GM12878 (cell line): Measurements from ENCODE around the gene GFRA3. TPM values are rescaled to one million over a fixed set of nuclear protein-coding genes. Genes with fewer than 3 reads are reported as not detected.
A peak's percentile ranks its signal among the peaks of the same experiment; 100 is the strongest.

ENCODE experiments used
- ATAC-seq: fragments of 200-7000 bp; cut with Tn5 transposase; 3 replicates; pipeline ENCODE4 v1.9.1; 2020; ENCODE audit warnings: mild to moderate bottlenecking, moderate library complexity
- BruUV-seq: library from RNA; stranded (reverse); fragments of 400-500 nt; replicated peaks from 2 replicates; lab custom pipeline; 2021; lab: Mats Ljungman, UMichigan
- CTCF ChIA-PET: fragments of 300-600 bp; sonication (Branson Sonifier 250); formaldehyde crosslinking; extraction: SDS; loops from one replicate; lab custom pipeline; 2021; ENCODE audit warnings: inconsistent platforms; lab: Yijun Ruan, JAX
- POLR2A ChIA-PET: fragments of 350-600 bp; formaldehyde crosslinking; extraction: SDS; loops from one replicate; lab custom pipeline; 2021; ENCODE audit warnings: inconsistent platforms; lab: Charles Lee
- RAD21 ChIA-PET: fragments of 300-600 bp; sonication (Branson Sonifier 250); formaldehyde crosslinking; loops from one replicate; lab custom pipeline; 2023; ENCODE audit warnings: antibody characterized with exemption; ENCODE audit not compliant: unreplicated experiment; lab: Charles Lee
- SMC1A ChIA-PET: fragments of 300-600 bp; sonication (Branson Sonifier 250); formaldehyde crosslinking; loops from one replicate; lab custom pipeline; 2023; ENCODE audit not compliant: unreplicated experiment, uncharacterized antibody; lab: Charles Lee
- DNase-seq: peaks from one replicate; pipeline ENCODE4 v3.0.0-alpha.2; 2011; ENCODE audit warnings: low read depth, low spot score
- FAIRE-seq: peaks from 3 replicates; lab custom pipeline; 2011; peaks lifted over from hg19 to GRCh38; lab: Jason Lieb, UNC
- H2AFZ ChIP-seq: 2 replicates; pipeline ENCODE4 v1.6.0; 2011; ENCODE audit warnings: low read depth, low read length, control low read depth; ENCODE audit not compliant: control insufficient read depth
- H3K27ac ChIP-seq: 2 replicates; pipeline ENCODE4 v1.5.1; 2011; ENCODE audit warnings: control low read depth; ENCODE audit not compliant: control insufficient read depth, insufficient read depth
- H3K27me3 ChIP-seq, 2 experiments: replicated peaks in 1 of 2; 2 replicates each; pipeline versions ENCODE4 v1.6.0 to v1.6.1; 2011; ENCODE audit warnings: low read length in 1 of 2; ENCODE audit not compliant: control insufficient read depth in 2 of 2, insufficient read depth in 2 of 2
- H3K36me3 ChIP-seq, 2 experiments: 2 replicates each; pipeline ENCODE4 v1.5.1; 2011; ENCODE audit warnings: low read length in 1 of 2; ENCODE audit not compliant: control insufficient read depth in 2 of 2, insufficient read depth in 2 of 2
- H3K4me1 ChIP-seq: 2 replicates; pipeline ENCODE4 v1.6.1; 2011; ENCODE audit warnings: mild to moderate bottlenecking, low read length, moderate library complexity, mixed read lengths; ENCODE audit not compliant: control insufficient read depth, insufficient read depth
- H3K4me2 ChIP-seq: 2 replicates; pipeline ENCODE4 v1.6.0; 2011; ENCODE audit warnings: control low read depth; ENCODE audit not compliant: control insufficient read depth, insufficient read depth
- H3K4me3 ChIP-seq: fragments of 200-600 bp; sonication (generic); 2 replicates; pipeline ENCODE4 v1.5.1; 2016
- H3K79me2 ChIP-seq: 2 replicates; pipeline ENCODE4 v1.6.0; 2011; ENCODE audit warnings: low read length; ENCODE audit not compliant: control insufficient read depth, insufficient read depth
- H3K9ac ChIP-seq: 2 replicates; pipeline ENCODE4 v1.8.0; 2011; ENCODE audit warnings: low read length, control low read depth, mixed read lengths; ENCODE audit not compliant: control insufficient read depth, insufficient read depth
- H3K9me3 ChIP-seq: replicated peaks from 3 replicates; pipeline ENCODE4 v1.5.1; 2011; ENCODE audit warnings: mild to moderate bottlenecking, low read length; ENCODE audit not compliant: control insufficient read depth, insufficient read depth
- H4K20me1 ChIP-seq: 2 replicates; pipeline ENCODE4 v1.6.0; 2011; ENCODE audit not compliant: control insufficient read depth, insufficient read depth
- EZH2 ChIP-seq: IDR thresholded peaks from 2 replicates; pipeline ENCODE4 v1.6.1; 2012; ENCODE audit warnings: low read depth, mild to moderate bottlenecking, control low read depth, inconsistent platforms, low read length, borderline replicate concordance; ENCODE audit not compliant: control insufficient read depth
- IKZF1 ChIP-seq: fragments of 450-650 bp; conservative IDR thresholded peaks from 2 replicates; pipeline ENCODE4 v1.6.1; 2017; ENCODE audit warnings: antibody characterized with exemption, mild to moderate bottlenecking
- SPI1 ChIP-seq: IDR thresholded peaks from 2 replicates; pipeline ENCODE4 v1.6.1; 2011; ENCODE audit warnings: low read depth, mild to moderate bottlenecking, low read length, moderate library complexity, borderline replicate concordance; ENCODE audit not compliant: insufficient read depth
- WGBS: methylation state at CpG from one replicate; pipeline ENCODE4 v1.1.6; 2016; ENCODE audit warnings: low lambda C conversion rate; ENCODE audit not compliant: insufficient replicate concordance, insufficient coverage; ENCODE audit errors: missing lambda C conversion rate; 5-methylcytosine and 5-hydroxymethylcytosine counted together
- in situ Hi-C: fragments of 300-500 bp; cut with MboI; formaldehyde crosslinking; loops from 9 replicates; pipeline ENCODE4 v1.14.3; 2018; ENCODE audit warnings: mixed read lengths
- intact Hi-C: fragments of 100-400 bp; cut with micrococcal nuclease; formaldehyde crosslinking; loops from one replicate; pipeline ENCODE4 v1.14.2; 2022; ENCODE audit not compliant: unreplicated experiment
- polyA plus RNA-seq, 11 experiments: library from polyadenylated mRNA; depleted of rRNA in 4 of 11; unstranded in 6 of 11; stranded (reverse) in 5 of 11; fragments of >200 nt; fragmentation: Nextera tagmentation in 4 of 11; fragmentation: Illumina TruSeq in 1 of 11; extraction: Ambion mirVana in 4 of 11; extraction: Trizol in 1 of 11; gene quantifications; 1 replicate in 1 of 11; 2 replicates in 10 of 11; pipeline versions ENCODE4 v1.2.1 to v1.2.3, GENCODE V29; 2011 to 2016; ENCODE audit warnings: inconsistent platforms in 2 of 11, missing spikeins in 2 of 11, low read depth in 1 of 11
- total RNA-seq, 4 experiments: library from RNA; depleted of rRNA in 3 of 4; stranded (reverse); fragments of >200 nt in 3 of 4; fragmentation: Illumina TruSeq in 1 of 4; extraction: Trizol in 1 of 4; gene quantifications; 2 replicates each; pipeline versions ENCODE4 v1.2.1 to v1.2.3, GENCODE V29; 2013 to 2021
- TF ChIP-seq, protein P1 (sequence below): fragments of 450-650 bp; IDR thresholded peaks from 2 replicates; pipeline ENCODE4 v1.6.1; 2017; ENCODE audit warnings: antibody characterized with exemption, mild to moderate bottlenecking, moderate library complexity

Gene GFRA3
- total and polyA plus RNA-seq, 10 of the 15 experiments (the other 5 are each of a cell fraction or from before 2014, with no cell fraction given): 0.06 to 0.10 (median 0.08) TPM; not detected in 7

DNA sequence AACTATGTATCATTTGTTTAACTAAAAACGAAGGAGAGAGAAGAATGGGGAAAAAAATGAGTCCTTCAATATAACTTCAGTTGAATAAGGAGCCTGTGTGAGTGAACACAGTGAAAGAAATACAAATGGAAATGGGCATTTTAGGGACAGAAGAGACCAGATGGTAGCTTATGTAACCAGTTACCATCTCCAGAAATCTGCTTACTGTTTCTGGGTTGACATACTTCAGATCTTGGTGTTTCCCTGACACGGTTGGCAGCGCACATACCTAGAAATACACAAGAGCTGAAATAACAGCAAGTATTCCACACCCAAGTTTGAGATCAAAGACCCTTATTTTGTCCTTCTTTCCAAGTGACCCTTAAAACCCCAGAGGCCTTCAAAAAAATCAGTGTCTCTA is 14.9 kb upstream of the GFRA3 start (continued):
- TF ChIP-seq, protein P1, sequence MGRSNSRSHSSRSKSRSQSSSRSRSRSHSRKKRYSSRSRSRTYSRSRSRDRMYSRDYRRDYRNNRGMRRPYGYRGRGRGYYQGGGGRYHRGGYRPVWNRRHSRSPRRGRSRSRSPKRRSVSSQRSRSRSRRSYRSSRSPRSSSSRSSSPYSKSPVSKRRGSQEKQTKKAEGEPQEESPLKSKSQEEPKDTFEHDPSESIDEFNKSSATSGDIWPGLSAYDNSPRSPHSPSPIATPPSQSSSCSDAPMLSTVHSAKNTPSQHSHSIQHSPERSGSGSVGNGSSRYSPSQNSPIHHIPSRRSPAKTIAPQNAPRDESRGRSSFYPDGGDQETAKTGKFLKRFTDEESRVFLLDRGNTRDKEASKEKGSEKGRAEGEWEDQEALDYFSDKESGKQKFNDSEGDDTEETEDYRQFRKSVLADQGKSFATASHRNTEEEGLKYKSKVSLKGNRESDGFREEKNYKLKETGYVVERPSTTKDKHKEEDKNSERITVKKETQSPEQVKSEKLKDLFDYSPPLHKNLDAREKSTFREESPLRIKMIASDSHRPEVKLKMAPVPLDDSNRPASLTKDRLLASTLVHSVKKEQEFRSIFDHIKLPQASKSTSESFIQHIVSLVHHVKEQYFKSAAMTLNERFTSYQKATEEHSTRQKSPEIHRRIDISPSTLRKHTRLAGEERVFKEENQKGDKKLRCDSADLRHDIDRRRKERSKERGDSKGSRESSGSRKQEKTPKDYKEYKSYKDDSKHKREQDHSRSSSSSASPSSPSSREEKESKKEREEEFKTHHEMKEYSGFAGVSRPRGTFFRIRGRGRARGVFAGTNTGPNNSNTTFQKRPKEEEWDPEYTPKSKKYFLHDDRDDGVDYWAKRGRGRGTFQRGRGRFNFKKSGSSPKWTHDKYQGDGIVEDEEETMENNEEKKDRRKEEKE: no peak
- TF ChIP-seq IKZF1: no peak
- TF ChIP-seq, all 136 proteins: peak for 0

DNA sequence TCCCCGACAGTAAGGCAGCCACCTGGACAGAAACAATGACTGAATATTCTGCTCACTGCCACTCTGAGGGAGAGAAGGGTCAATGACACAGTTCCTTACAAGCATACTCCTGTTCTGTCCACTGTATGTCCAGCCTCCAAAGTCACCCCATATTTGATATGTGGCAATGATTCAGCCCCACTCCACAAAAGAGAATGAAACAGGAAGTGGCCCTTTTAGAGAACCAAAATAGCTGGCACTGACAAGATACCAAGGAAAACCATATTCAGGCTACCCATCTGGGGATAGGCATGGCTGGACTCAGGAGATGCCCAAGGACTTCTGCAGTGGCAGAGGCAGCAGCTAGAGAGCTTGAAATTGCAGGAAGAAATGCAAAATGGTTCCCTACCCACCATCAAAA is 12.8 kb upstream of the GFRA3 start:
- H2AFZ ChIP-seq: no peak overlapping the region
- in situ Hi-C loops: no loop called here
- RAD21 ChIA-PET: no interaction called here

More for the DNA sequence above, 12.8 kb upstream of the GFRA3 start:
- CTCF ChIA-PET: no interaction called here
- Histone ChIP-seq H3K27me3 (no peaks in the 10 kb centered on the region), H4K20me1 (no peaks in the 10 kb centered on the region), H3K4me2 (no peak overlapping the region), H3K36me3 (peaks cover 0 to 5% of the 10 kb centered on the region in 2 experiments; a peak in 3 of 4 replicates), H3K4me3 (no peak overlapping the region), H3K27ac (no peak overlapping the region), H3K9ac (no peak overlapping the region), H3K79me2 (no peaks in the 10 kb centered on the region), H3K4me1 (no peaks in the 10 kb centered on the region), H3K9me3 (no peaks in the 10 kb centered on the region)
- SMC1A ChIA-PET: interaction anchor here (0.6 kb wide), 1 partner anchor 84 kb away, joined by 3 read pairs; no protein-coding TSS in a partner anchor
- no peak for FAIRE-seq
- intact Hi-C loops: no loop called here
- 95% methylated on average over 1 of the region's 1 CpG for WGBS
- DNase-seq: no peak
- POLR2A ChIA-PET: no interaction called here
- no TSS peak for BruUV-seq
- ATAC-seq: no peak
- TF ChIP-seq SPI1: peak; percentile 51; the same call in 1 of the 2 replicates
- TF ChIP-seq EZH2: no peak
